ENCODE results near the gene DAP3.
"Not testable (repeated sequence)": the region's sequence is repeated elsewhere in the genome, so short reads cannot be mapped to it uniquely, and the experiment has no call there.

The DAP3 gene

GRCh38 chr1:155725142-155725541 is 36.3 kb downstream of the DAP3 start:
- DNase-seq: no peak

GRCh38 chr1:155729031-155729898 is 40.4 kb downstream of the DAP3 start:
- no peak for DNase-seq

- no peak for DNase-seq
Measured at GRCh38 chr1:155740995-155741394, 52.1 kb downstream of the DAP3 start.

- no peak for DNase-seq
Measured at GRCh38 chr1:155741908-155742307, 53.0 kb downstream of the DAP3 start.

GRCh38 chr1:155744711-155745283 is 55.9 kb downstream of the DAP3 start:
- DNase-seq: no peak

- peak; percentile 22 for DNase-seq
Measured at GRCh38 chr1:155745284-155746228, 56.7 kb downstream of the DAP3 start.

GRCh38 chr1:155747586-155747985 is 58.7 kb downstream of the DAP3 start:
- DNase-seq: not testable (repeated sequence)

GRCh38 chr1:155748141-155748540 is 59.2 kb downstream of the DAP3 start:
- DNase-seq: not testable (repeated sequence)

GRCh38 chr1:155759017-155759416 is 70.1 kb downstream of the DAP3 start:
- not testable (repeated sequence) for DNase-seq

- no peak for DNase-seq
Measured at GRCh38 chr1:155759966-155760630, 71.2 kb downstream of the DAP3 start.

GRCh38 chr1:155760751-155761475 is 72.0 kb downstream of the DAP3 start:
- no peak for DNase-seq

- DNase-seq: no peak
Measured at GRCh38 chr1:155761736-155762405, 73.0 kb downstream of the DAP3 start.

- not testable (repeated sequence) for DNase-seq
Measured at GRCh38 chr1:155763090-155763815, 74.4 kb downstream of the DAP3 start.

GRCh38 chr1:155763989-155764388 is 75.1 kb downstream of the DAP3 start:
- not testable (repeated sequence) for DNase-seq

GRCh38 chr1:155767399-155767989 is 78.6 kb downstream of the DAP3 start:
- not testable (repeated sequence) for DNase-seq

GRCh38 chr1:155769257-155769656 is 80.4 kb downstream of the DAP3 start:
- no peak for DNase-seq

GRCh38 chr1:155773221-155773620 is 84.3 kb downstream of the DAP3 start:
- DNase-seq: no peak

- no peak for DNase-seq
Measured at GRCh38 chr1:155776414-155776813, 87.5 kb downstream of the DAP3 start.

GRCh38 chr1:155777582-155777981 is 88.7 kb downstream of the DAP3 start:
- no peak for DNase-seq

All from cortex of kidney (tissue), 1 donor.